GM20431 (cell line): ENCODE data around the gene PKD1.

Source experiments
- in situ Hi-C: fragments of 300-500 bp; cut with MseI, MboI; formaldehyde crosslinking; loops from one replicate; pipeline ENCODE4 v1.15.0; 2020; ENCODE audit warnings: low sequenced_read_pairs; ENCODE audit not compliant: unreplicated experiment

PKD1 gene

DNA sequence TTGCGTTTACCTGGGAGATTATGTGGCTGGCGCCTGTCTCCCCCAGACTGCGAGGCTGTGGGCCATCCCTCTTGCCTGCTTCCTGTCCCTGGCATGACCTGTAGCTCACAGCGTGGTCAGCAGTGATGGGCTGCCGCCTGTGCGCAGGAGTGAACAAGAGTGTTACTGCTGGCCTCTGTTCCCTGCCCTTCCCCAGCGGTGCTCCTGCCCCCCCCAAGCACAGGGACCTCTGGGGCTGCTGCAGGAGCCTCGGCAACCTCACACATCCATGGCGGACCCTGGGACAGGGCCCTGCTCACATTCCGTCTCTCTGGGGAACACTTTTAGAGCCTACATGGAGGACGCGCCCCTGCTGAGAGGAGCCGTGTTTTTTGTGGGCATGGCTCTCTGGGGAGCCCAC is 77.3 kb downstream of the PKD1 start:
- in situ Hi-C loops, result no loop called here

DNA sequence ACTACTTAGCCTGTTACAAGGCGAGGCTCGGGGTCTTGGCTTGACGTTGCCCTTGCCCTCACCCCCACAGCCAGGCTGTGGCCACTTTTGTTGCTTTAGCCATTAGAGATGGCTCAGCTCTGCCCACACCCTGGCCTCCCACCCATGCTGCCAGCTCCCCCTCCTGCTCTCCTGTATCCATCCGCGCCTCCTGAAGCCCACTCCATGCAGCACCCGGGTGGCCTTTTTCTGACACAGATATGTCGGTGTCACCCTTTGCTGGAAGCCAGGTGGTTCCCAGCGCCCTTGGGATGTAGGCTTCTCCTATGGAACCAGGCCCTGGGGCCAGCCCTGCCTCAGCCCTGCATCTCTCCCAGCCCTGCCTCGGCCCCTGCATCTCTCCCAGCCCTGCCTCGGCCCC is 78.3 kb downstream of the PKD1 start:
- in situ Hi-C loops, result no loop called here

DNA sequence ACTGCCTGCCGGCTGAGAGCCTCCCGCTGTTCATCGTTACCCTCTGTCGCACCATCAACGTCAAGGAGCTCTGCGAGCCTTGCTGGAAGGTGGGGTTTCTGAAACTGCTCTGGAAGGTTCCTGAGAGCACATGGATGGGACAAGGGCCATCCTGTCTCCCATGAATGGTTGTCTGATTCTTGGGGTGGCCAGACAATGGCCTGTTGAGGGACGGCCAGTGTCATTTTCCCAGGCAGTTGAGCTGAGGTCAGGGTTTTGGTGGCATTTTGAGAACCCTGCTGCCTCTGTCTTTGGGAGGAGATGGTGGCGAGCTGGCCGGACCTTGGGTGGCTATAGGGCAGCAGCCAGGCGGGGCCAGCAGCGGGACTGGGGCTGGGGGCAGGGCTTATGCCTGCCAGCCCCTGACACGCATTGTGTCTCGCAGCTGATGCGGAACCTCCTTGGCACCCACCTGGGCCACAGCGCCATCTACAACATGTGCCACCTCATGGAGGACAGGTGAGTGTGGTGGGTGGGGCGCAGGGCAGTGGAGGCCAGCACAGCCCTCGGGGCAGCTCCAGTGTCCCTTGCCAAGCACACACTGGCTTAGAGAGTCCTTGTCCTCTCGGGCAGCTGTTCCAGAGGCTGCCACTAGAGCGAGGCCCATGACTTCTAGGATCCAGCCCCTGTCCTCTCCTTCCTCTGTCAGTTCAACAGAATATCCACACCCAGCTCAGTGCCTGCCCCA is 78.9 kb downstream of the PKD1 start:
- in situ Hi-C loops, result no loop called here

DNA sequence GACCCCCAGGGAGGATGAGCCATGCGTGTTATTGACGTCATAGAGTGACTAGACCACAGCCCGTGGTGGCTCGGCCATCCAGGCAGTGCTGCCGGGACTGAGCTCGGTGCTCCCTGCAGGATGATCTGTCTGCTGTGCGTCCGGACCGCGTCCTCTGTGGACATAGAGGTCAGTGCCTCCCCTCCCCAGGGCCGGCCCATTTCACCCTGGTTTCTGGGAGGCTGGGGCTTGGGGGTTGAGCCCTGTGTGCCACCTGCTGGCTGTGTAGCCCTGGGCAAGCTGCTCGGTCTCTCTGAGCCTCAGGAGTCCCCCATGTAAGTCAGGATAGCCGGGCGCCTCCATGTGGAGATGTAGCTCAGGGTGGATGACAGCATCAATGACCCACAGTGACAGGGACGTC is 79.6 kb downstream of the PKD1 start:
- in situ Hi-C loops, result no loop called here

DNA sequence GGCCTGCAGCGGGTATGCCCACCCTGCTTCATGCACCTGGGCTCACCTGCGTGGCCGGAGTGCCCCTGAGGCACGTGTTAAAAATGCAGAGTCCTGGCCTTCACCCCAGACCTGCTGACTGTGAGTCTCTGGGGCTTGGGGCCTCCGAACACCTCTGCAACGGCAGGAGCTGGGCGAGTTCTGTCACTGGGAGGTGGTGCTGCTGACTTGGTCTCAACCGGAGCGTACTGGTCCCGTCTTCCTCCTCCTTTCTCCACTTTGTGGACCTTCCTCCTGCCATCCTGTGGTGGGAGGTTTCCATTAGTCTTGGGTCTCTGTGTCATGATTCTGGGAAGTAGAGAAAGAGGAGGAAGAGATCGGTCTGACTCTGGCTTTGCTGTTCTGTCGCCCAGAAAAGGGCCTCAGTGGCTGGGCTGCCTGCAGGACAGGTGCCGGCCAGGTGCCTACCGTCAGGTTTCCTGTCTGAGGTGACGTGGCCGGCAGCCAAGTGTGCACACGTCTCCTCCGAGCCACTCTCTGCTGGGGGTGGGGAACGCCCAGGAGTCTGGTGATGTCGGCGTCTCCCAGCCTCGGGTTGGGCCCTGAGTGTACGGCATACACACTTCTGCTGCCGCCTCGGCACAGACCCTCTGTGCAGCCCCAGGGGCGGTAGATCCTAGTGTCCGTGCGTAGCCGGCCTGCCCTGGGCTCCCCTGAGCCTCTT is 81.0 kb downstream of the PKD1 start:
- in situ Hi-C loops, result no loop called here

DNA sequence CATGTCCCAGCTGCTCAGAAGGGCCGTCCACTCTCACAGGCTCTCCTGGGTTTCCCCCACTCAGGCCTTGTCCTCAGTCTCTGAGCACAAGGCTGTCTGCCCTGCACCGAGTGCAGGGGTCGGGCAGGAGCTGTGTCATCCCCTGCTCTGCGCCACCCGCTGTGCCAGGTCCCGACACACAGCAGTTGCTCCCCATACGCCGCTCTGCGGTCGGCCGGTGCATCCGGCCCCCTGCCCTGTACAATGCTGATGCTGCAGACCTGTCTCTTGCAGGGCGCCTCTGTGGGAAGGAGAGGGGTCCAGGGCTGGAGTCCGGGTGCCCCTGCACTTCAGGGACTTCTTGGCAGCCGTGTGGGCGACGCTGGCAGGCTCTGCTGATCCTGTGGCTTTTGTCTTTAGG is 81.8 kb downstream of the PKD1 start:
- in situ Hi-C loops, result no loop called here

DNA sequence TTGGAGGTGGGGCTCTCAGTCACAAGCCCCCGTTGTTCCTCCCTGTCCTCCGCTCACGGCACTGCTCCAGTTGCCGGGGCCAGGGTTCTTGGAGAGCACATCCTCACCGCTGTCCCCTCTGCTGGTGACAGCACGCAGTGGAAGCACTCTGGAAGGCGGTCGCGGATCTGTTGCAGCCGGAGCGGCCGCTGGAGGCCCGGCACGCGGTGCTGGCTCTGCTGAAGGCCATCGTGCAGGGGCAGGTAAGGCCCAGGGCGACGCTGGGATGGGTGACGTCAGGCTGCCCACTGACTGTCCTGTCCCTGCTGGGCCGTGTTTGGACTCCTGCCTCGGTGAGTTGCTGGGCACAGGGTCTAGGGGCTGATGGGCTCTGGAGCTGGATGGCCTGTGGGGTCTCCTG is 82.5 kb downstream of the PKD1 start:
- in situ Hi-C loops, result no loop called here

DNA sequence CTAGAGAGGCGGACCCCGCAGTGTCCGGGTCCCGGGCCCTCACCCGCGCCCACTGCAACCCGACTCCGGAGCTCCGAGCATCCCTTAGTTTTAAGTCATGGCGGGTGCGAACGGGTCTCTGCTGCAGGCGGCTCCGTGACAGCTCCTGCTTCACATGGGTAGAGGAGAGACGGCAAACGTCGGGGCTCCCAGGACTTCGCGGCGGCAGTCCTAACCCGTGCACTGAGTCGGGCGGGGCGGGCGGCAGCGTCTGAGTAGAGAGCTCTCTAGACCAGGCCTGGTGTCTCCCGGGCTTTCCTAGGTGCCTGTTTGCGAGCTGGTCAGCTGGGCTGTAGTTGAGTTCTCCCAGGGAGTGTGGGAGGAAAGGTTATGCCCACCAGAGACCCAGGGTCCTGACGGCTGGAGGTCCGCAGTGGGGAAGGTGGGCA is 87.6 kb downstream of the PKD1 start:
- in situ Hi-C loops, result no loop called here

DNA sequence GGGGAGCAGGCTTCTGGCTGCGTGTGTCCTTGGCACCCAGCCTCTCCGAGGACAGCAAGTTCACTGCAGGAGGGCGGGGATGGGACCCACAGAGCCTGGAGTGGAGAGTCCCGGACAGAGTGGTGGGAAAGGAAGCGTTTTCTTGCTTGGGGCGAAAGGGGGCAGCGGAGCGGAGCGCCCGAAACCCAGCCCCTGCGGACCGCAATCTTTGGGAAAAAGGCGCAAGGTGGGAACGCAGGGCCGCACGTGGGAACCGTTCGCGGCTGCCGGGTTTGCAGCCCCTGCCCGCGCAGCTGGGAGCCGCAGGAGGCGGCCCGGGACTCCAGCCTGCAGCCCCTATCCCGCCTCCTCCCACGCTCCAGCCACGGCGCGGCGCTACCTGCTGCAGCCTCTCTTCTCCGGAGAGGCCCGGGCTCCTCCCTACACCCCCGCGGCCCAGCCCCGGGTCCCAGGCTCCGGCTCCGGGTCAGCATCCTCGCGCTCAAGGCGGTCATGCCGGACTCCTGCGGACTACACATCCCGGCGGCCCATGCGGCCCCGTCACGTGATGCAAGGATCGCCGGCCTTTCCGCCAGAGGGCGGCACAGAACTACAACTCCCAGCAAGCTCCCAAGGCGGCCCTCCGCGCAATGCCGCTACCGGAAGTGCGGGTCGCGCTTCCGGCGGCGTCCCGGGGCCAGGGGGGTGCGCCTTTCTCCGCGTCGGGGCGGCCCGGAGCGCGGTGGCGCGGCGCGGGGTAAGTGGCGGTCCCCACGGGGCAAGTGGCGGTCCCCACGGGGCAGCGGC is 88.2 kb downstream of the PKD1 start, which contains the start of the genes NTHL1 and TSC2:
Gene NTHL1 (minus strand): TSS at position 505 of the 786 bp plus-strand sequence. CDS start 11 bp downstream, at position 494.
Gene TSC2 (plus strand): TSS at position 656 of the 786 bp plus-strand sequence. CDS start 631 bp downstream, outside the sequence.
- in situ Hi-C loops, result no loop called here

DNA sequence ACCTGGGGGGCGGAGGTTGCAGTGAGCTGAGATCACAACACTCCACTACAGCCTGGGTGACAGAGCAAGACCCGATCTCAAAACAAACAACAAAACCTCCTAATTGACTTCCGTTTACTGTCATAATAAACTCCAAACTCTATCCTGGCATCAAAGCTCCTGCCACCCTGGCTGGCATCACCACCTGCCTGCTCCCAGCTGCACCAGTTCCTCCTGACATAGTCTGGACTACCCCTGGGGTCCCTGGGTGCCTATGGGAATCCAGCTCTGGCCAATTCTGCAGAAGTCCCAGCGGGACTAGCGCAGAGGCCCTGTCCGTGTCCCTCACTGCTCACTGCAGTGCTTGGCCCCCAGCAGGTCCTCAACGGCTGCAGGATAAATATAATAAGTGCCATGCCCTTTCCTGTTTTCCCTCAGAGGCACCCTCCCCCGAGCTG is 88.8 kb downstream of the PKD1 start:
- in situ Hi-C loops, result no loop called here

DNA sequence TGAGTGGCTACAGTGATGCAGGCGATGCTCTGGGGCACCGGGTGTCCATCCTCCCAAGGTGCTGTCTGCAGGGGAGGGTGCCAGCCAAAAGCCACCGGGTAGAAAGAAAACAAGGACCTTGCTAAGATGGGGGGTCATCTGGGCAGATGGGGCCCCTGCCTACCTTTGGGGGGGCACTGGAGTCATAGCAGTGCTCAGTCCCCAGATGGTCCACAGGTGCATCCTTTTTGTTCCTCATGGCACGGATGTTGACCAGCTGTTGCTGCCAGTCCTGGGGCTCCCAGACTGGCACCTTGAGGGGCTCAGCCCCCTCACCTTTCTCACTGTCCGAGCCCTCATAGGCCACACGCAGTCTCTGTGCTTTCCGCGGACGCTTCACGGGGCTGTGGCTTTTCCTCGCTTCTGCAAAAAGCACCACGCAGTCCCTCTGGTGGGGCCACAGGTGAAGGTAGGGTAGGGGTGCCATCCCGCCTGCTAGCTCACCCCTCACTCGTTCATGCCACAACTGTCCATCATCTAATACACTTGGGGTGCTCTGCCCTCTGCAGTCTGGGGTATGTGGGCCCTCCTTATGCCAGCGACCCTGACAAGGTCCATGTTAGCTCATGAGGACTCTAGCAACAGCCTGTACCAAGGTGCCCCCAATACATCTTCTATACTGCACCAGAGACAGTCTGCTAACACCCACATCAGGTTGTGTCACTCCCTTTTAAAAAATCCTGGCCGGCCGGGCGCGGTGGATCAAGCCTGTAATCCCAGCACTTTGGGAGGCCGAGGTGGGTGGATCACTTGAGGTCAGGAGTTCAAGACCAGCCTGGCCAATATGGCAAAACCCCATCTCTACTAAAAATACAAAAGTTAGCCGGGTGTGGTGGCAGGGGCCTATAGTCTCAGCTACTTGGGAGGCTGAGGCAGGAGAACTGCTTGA is 89.5 kb downstream of the PKD1 start:
- in situ Hi-C loops, result no loop called here

DNA sequence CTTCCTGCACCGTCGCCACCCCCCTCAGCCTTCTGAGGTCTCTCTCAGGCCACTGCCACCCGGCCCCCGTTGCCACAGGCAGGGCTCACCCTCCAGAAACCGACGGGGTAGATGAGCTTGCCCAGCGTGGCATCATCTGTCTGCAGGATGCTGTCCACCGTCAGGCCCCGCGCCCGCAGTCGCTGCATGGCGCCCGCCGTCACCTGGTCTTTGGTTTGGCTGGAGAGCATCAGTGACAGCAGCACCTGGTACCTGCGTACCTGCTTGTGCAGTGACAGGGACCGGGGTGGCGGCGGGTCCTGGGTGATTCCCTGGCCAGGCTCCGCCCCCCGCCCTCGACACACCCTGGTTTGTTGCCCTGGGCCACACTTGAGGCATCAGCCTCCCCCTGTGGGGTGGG is 91.2 kb downstream of the PKD1 start:
- in situ Hi-C loops, result no loop called here

DNA sequence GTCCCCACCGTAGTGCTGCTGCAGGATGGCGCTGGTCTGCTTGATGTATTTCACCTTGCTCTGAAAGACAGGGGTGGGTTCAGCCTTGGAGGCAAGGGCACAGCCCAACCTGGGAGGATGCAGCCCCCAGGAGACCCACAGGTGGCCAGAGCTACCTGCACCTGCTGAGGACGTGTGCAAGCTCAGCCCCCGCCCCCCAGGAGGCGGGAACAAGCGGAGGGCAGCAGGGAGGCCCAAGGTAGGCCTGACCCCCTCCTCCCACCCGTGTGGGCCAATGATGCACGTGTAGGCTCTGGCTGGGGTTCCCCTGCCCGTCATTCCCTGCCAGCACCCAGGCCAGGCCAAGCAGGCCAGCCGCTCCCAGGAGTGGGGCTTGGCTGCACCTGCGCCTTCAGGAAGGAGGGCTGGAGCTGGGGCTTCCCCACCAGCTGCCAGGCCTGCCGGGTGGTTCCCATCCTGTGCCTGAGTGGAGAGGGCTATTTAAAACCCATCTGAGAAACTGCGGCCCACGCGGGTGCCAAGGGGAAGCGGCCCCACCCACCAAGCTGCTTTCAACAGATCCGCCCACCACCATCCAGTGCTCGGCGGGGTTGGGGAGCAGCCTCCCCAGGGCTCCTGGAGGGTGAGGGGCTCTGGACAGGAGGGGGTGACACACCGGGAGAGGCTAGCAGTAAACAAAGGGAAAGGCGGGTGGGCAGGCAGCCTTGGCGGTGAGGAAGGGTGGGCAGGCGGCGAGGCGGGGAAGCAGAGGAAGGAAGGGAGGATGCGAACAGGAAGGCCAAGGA is 91.8 kb downstream of the PKD1 start:
- in situ Hi-C loops, result no loop called here

DNA sequence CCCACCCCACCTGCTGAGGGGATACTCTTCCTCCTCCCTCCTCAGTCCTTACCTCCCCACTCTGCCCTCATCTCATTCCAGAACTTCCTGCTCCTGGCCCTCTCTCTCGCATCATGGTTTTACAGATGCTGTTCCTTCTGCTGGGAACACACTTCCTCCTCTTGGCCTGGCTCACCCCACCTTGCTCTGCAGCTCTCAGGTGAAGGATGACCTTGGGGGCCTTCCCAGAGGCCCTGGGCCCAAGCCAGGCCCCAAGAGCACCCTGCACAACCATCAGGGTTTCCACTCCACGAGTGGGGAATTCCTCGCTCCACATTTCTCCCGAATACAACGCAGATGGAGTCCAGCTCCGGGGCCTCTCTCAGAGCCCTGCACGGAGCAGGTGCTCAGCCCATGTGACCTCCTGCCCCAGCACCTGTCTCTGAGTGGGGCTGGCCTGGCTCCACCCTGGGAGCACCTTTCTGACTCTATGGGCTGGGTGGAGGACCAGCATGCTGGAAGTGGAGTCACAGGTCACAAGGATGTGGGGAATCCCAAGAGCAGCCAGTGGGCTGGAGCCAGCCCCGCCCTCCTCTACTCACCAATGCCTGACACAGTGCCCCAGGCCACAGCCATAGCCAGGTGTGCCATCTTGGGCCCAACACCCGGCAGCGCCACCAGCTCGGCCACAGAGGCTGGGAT is 92.6 kb downstream of the PKD1 start:
- in situ Hi-C loops, result no loop called here

DNA sequence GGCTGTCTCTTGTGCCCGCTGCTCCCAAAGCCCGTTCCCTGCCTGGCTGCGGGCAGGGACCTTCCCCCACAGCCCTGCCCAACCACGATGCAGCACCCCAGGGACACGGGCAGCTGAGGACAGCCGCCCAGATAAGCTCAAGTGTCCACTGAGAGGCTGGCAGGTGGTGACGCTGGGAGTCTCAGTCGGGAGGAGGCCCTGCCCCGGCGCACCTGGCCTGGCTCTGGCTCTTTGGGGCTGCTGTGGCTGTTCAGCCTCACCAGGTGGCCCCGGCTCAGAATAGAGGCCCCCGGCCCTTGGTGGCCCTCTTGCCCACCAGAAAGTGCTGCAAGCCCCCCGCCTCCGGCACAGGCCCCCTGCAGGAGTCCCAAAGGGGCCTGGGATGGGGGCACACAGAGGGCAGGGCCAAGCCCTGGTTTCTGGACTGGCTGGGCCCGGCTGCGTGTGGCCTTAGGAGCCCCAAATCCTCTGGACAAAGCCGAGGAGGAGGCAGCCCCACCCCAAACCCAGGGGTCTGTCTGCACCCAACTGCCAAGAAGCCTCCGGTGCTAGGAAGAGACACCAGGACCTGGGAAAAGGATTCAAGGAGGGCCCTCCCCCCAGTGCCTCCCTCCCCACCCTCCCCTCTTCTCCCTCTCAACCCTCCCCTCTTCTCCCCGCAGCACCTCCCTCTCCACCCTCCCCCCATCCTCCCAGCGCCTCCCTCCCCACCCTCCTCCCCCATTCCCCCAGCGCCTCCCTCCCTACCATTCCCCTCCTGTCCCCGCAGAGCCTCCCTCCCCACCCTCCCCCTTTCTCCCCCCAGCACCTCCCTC is 93.3 kb downstream of the PKD1 start:
- in situ Hi-C loops, result no loop called here

DNA sequence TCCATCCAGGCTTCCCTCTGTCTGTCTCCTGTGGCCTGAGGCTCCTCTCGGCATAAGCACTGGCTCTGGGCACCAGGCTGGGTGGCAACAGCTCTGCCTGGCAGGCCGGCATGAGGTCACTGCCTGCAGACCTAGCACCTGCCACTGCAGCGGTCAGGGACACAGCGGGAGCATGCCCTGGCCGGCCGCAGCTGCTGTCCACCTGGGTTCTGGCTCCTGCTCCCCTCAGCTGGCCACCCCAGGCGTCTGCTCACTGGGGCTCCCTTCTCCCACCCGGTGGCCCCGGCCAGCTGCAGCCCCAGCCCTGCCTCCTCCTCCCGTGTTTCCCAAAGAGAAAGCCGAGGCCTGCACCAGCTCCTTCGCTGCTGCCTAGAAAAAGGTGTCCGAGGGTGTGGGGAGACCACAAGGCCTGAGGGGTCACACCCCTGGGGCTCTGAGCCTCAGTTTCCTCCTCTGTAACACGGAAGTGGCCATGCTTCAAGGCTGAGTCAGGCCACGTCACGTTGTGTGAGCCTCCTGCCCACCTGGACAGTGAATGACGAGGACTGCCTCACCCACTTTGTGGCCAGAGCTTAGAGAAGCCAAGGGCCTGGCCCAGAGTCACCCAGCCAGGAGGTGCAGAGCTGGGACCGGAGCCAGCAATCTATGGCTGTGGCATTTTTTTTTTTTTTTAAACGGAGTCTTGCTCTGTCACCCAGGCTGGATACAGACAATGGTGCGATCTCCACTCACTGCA is 94.7 kb downstream of the PKD1 start:
- in situ Hi-C loops, result no loop called here
